OCI-M1 (cell line): Measurements from ENCODE around the gene SMIM17.

Experiments used
- DNase-seq: peaks from one replicate; lab custom pipeline; 2025; lab: John Stamatoyannopoulos, UW

The SMIM17 gene

DNA sequence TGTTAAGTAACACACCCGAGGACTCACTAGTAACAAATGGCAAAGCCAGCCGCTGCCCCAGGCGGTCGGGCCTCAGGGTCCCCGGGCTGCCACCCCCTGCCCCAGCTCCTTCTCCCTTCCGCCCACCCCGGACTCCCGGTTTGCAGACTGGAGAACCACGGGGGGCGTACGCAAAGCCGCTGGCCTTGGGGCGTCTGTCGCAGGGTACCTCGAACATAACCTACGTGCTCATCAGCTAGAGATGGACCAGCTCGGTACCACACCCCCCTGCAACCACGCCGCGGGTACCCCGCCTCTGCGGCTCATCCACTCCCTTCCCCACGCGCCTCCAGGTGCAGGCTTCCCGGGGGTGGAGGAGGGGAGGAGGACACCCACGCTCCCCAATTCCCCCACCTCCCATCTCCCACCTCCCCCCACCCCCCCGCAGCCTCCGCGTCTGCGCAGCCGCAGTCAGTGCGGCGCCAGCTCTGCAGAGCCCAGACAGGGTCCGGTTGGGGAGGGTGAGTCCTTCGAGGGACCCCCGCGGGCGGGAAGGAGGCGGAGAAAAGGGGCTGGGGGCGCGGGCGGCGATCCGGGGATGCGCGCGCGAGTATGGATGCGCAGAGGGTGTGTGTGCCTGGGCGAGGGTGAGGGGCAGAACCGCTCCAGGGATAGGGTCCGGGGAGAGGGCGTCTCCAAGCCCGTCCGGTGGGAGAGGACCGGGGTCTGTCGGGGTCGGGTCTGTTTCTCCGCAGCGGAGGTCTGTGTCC lies at the start of gene SMIM17:
SMIM17 (plus strand) TSS at position 449 of the 749 bp plus-strand sequence. CDS start 2,509 bp downstream, outside the sequence.
- DNase-seq, result no peak

DNA sequence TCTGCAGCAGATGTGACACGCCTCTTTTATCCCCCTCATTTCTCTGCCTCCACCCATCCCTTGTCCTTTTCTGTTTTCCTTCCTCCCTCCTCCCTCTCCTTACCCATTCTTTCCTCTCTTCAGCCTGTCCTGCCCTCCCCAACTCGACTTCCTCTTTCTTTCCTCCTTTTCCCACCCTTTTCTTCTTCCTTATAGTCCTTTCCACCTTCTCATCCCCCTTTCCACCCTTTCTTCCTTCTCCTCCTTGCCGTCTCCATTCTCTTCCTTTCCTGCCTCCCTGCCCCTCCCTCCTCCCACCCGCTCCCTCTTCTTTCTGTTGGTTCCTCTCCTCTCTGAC lies 48.5 kb upstream of the SMIM17 start:
- no peak for DNase-seq

DNA sequence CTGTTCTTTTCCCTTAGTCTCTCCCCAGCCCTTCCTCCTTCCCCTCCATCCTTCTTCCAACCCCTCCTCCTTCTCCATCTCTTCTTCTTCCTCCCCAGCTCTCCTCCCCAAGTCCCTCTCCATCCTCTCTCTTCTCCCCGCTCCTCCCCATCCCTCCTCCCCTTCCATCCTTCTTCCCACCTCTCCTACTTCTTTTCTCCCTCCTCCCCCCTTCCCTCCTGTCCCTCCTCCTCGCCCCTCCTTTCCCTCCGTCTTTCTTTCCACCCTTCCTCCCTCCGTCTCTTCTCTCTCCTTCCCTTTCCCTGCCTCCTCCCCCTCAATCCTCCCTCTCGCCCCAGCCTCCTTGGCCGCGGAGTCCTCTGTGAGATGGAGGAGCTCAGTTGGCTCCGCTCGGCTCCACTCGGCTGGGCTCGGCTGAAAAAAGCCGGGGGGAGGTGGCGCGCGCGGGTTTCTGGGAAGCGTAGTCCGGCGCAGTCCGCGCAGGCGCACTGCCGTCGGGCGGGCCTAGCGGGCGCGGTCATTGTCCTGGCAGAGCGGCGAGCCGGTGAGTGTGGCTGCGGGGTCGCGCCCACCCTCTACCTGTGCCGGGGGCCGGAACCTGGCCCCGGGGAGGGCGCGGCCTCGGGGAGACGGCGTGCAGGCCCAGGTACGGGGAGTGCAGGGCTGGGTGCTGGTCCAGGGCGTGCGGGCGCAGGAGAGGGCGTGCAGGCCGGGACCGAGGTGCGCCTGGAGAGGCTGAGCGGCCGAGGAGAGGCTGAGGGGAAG lies 48.0 kb upstream of the SMIM17 start, which contains the start of gene ZNF71:
ZNF71 (plus strand) TSS at position 520 of the 765 bp plus-strand sequence. CDS start 6,257 bp downstream, outside the sequence.
- DNase-seq, result peak; percentile 96

DNA sequence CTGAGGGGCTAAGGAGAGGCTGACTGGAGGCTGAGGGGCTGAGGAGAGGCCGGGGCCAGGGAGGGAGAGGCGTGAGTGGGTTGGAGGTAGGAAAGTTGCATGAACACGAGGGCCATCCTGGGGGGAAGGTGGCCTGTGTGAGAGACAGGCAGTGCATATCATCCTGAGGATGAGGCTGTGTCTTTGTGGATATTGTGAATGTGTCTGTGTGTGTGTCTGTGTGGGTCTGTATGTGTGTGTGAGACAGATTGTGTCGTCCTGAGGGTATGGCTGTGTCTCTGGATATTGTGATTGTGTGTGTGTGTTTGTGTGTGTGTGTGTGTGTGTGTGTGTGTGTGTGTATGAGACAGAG lies 47.4 kb upstream of the SMIM17 start:
- no peak for DNase-seq

DNA sequence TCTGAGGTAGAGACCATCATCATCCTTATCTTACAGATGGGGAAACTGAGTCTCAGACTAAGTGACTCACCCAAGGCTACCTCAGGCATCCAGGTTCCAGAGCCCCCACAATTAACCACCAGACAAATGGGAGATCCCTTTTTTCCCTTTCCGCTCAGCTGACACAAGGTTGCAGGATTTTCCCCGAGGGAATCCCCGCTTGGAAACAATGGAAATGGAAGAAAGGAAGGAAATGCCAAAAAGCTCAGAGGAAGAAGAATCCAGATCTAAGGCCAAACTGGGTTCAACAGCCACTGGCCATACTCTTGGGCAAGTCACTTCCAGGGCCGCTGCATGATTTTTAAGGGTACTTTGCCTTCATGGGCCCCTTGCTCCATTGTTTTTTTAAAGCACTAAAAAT lies 46.3 kb upstream of the SMIM17 start:
- DNase-seq, result no peak

DNA sequence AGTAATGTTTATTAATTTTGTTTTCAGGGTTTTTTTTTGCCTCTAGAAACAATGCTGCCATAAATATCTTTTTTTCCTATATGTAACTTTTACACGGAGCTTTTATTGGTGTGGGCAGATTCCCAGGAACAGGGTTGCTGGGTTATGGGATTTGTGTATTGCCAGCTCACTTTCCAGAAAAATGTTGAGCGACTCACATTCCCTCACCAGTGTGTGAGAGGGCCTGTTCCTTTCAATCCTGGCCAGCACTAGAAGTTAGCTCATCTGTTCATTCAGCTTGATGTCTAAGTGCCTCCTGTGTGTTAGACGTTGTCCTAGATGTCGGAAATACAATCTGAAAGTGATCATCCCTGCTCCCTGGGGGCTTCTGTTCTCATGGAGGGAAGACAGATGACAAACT lies 45.3 kb upstream of the SMIM17 start:
- DNase-seq, result no peak

DNA sequence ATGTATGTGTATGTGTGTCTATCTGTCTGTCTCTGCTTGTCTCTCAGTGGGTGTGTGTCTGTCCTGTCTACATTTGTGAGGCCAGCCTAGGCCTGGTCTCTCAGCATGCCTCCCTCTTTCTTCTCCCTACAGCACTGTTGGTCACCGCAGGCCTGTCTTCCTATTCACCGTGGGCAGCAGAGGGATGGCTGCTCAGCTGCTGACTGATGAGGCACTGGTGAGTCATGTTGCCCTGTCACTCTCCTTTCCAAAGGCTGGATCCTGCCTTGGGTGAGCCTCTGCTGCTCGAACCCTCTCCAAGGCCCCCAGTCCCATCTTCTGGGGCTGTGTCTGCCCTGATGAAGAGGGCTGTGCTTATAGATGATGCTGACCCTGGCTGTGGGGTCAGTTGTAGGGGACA lies 41.6 kb upstream of the SMIM17 start:
- DNase-seq, result no peak

DNA sequence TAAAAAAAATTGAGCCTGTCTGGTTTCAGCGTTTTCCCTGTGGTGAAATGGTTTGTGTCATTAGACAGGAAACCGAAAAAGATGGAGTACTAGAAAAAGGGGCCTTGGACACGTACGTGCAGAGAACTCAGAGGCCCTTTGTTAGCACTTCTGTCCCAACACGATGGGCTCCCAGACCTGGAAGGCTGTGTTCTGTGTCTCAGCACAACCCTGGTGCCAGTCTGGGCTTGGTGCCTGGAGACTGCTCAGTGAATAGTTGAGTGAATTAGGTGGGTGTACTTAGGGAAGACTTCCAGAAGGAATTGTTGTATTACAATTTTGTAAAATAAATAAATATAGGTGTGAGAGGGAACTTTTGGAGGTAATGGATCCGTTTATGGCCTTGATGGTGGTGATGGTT lies 39.1 kb upstream of the SMIM17 start:
- no peak for DNase-seq

DNA sequence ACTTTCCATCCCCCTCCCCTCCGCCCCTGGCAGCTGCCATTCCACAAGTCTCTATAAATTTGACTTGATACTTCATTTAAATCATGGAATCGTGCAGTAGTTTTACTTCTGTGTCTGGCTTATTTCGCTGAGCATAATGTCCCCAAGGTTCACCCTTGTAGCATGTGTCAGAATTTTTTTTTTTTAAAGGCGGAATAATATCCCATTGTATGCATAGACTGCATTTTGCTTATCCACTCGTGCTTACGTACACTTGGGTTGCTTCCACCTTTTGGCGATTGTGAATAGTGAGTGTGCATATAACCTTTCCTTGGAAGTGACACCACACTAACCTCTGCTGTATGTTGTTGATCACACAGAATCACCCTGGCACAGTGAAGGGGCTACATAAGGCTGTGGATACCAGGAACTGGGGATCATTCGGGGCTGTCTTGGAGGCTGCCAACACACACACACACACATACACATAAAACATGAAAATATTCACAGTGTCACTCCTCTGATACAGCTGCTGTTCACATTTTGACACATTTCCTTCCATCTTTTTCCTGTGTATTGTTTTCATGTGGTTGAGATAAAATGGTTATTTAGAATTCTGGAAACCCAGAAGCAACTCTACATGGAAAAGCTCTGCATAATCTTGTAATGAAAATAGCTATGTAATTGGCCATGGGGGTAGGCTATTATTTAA lies 34.5 kb upstream of the SMIM17 start:
- no peak for DNase-seq

DNA sequence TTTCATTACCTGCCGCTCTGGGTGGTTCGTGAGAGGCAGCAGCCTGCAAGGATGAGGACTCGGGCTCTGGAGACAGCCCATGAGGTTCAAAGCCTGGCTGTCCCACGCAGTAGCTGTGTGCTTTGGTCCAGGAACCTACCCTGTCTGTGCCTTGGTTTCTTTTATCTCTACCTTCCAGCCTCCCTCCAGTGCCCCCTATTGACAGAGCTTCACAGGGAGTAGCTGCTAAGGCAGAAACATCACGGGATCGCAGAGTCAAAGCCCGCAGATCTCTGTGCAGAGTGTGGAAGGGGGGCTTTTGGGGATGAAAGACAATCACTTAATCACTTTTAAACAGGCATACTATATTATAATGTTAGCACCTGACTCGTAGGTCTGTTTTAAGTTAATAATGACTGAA lies 31.7 kb upstream of the SMIM17 start:
- no peak for DNase-seq

DNA sequence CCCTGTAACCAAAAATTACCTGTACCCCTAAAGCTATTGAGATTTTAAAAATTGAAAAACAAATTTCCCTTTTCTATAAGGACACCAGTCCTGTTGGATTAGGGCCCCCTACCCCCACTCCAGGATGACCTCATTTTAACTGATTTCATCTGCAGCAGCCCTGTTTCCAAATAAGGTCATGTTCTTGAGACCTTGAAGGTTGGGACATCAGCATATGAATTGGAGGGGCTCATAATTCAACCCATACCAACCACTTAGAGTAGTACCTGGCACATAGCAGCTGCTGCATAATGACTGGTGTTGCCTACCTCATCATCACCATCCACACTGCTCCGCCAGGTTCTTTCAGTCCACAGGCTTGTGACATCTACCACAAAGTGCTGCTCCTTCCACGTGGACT lies 30.2 kb upstream of the SMIM17 start:
- no peak for DNase-seq

DNA sequence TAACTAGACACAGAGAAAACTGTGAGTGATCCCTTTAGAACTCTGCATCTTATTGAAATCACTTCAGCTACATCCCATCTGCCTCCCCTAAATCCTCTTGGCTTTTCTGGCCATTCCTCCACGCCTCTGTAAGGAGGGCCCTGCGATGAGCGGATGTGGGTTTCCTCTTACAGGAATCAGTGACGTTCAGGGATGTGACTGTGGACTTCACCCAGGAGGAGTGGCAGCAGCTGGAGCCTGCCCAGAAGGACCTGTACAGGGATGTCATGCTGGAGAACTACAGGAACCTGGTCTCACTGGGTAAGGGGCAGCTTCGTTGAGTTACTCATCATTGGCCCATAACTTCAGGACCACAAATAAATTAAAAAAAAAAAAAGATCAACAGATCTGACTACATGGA lies 29.3 kb upstream of the SMIM17 start:
- DNase-seq, result no peak

DNA sequence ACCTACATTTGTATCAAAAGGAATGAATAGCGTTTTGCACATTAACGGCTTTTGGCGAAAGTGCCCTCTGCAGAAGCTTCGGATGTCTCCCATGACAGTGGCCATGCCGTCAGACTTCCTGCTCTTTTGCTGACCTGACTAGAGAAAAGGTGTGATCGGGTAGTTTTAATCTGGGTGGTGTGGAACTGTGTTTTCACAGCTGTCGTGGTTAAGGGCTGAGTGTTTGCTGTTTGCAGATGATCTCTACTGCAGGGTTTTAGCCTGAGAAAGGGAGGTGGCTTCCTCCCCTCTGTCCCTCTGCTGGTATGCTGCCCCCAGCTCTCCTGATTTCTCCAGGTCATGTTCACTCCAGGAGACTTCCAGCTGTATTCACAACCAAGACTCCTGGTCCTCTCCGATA lies 25.4 kb upstream of the SMIM17 start:
- no peak for DNase-seq

DNA sequence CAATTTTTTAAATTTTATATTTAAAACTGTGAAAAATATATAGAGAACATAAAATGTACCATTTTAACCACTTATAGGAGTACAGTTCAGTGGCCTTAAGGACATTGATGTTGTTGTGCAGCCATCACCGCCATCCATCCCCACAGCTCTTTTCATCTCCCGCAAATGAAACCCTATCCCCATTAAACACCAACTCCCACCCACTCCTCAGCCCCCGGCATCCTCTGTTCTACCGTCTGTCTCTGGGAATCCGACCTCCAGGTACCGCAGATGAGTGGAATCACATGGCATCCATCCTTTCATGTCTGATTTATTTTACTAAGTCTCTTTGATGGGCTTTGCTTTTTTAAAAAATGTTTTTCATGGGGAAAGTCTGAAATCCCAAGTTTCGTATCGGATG lies 23.8 kb upstream of the SMIM17 start:
- DNase-seq, result no peak

DNA sequence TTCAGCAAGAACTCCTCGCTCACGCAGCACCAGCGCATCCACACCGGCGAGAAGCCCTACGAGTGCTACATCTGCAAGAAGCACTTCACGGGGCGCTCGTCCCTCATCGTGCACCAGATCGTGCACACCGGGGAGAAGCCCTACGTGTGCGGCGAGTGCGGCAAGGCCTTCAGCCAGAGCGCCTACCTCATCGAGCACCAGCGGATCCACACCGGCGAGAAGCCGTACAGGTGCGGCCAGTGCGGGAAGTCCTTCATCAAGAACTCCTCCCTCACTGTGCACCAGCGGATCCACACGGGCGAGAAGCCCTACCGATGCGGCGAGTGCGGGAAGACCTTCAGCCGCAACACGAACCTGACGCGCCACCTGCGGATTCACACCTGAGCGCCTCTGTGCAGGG lies 20.6 kb upstream of the SMIM17 start:
- DNase-seq, result no peak

DNA sequence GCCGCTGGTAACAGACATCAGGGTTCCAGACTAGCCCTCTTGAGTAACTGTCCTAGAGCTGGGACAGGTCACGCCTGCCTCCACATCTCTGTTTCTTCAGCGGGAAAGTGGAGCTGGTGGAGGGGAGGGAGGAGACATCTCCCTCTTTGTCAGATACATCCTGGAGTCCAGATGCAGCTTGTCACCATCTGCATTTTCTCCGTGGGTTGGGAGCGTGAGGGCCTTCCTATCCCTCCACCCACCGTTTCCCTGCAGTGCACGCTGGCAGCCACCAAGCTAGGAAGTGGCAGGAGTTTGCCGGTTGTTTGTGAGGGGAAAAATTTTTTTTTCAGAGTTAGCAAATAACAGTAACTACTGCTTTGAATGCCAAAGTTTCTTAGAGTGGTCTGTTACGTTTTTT lies 20.0 kb upstream of the SMIM17 start:
- no peak for DNase-seq

DNA sequence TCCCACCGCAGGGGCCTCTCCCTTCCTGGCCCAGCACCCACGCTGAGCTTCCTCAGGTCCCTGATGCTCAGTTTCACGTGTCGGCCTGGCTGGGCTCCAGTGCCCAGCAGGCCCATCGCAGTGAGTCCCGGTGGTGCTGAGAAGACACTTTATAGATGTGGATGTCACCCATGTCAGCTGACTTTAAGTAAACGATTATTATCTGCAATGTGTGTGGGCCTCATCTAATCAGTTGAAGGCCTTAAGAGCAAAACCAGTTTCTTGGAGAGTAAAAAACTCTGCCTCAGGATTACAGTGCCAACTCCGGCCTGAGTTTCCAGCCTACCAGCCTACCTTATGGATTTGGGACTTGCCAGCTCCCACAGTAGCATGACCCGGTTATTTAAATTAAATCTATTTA lies 17.3 kb upstream of the SMIM17 start:
- DNase-seq, result no peak

DNA sequence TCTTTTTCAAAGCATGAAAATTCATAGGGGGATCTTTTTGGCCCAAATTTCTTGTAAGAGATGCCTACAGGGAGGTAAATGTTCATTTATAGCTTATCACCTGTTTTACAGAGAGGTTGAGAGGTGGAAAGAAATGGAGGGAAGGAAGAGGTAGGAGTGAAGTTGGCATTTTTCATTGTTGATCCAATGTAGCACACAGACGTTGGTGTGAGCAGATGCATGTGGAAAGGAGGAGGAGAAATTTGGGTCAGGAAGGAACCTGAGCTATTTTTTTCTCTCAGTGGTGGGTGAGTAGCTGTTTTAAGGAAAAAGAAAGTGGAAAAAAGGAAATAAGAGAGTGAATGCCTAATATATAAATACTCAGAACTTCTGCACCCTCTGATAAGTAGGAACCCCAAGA lies 9.9 kb upstream of the SMIM17 start:
- no peak for DNase-seq

DNA sequence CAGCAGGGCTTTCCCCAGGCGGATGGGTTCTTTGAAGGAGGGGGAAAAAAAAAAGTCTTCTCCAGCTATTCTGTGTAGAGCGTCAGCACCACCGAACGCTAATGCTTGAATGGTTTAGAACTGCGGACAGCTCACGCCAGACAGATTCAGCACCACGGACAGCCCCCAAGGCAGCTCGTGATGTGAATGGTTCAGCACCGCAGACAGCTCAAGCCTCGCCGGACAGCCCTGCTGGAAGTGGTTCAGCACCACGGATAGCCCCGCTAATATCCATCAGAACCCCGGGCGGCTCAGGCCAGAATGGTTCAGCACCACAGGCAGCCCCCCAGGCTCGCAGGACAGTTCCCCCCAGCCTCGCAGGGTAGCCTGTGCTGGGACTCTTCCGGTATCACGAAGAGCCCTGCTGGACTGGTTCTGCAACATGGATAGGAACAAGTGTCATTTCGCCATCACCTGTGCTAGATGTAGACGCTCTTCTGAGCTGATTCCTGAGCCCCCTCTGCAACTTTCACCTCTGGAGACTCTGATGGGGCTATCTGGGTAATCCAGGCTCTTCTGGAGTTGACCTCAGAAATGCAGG lies 4.9 kb upstream of the SMIM17 start:
- DNase-seq, result peak; percentile 95

DNA sequence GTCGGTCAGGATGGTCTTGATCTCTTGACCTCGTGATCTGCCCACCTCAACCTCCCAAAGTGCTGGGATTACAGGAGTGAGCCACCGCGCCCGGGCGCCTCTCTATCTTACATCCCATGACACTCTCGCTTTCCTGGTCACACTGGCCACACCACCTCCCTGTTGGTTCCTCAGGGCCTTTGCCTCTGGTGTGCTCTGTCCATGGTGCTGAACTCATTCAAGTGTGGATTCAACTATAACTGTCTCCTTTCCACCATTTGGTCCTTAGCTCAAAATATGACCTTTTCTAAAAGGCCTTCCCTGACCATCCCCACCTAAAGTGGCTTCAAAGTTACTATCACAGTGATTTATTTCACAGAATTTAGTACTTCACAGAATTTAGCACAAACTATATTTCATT lies 3.7 kb upstream of the SMIM17 start:
- peak; percentile 74 for DNase-seq

DNA sequence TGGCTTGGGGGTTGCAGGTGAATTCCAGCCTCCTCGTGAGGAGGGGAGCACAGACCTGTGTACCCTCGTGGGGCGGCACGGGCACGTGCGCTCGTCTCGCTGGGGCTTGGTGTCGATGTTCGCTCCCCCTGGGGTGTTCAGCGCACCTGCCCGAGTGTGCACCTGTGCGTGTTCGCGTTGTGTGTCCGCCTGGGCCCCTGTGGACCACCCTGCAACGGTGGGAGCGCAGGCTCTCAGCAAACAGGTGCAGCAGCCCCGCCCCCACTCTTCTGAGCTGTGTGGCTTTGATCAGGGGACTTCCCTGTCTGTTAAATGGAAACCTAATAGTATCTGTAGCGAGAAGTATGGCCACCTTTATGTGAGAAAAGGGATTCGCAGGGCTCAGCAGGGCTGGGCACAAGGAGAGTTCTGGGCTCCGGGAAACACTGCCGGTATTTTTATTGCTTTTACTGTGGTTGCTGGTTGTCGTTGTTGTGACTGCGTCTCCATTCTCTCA lies 549 bp downstream of the SMIM17 start:
- no peak for DNase-seq

DNA sequence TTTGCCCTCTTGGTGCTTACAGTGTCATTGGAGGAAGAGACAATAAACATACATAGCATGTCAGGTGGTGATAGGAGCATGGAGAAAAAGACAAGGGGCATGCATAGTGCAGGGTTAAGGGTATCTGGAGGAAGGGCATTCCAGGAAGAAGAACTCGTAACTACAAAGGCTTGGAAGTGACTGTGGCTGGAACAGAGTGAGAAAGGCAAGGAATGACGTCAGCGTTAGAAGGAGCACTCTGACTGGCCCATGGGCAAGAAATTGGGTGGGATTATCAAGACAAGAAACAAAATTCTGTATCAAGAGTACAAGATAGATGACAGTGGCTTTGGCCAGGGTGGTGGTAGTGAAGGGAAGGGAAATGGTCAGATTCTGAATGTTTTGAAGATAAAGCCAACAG lies 11.2 kb downstream of the SMIM17 start:
- no peak for DNase-seq
